Measurements from ENCODE around the gene THAP7. TPM values are rescaled to one million over a fixed set of nuclear protein-coding genes. Genes with fewer than 3 reads are reported as not detected.

The THAP7 gene
- total and polyA plus RNA-seq, 2 of the 13 experiments (the other 11 are each of a cell fraction or from before 2014, with no cell fraction given): 13.0 to 25.5 TPM

DNA sequence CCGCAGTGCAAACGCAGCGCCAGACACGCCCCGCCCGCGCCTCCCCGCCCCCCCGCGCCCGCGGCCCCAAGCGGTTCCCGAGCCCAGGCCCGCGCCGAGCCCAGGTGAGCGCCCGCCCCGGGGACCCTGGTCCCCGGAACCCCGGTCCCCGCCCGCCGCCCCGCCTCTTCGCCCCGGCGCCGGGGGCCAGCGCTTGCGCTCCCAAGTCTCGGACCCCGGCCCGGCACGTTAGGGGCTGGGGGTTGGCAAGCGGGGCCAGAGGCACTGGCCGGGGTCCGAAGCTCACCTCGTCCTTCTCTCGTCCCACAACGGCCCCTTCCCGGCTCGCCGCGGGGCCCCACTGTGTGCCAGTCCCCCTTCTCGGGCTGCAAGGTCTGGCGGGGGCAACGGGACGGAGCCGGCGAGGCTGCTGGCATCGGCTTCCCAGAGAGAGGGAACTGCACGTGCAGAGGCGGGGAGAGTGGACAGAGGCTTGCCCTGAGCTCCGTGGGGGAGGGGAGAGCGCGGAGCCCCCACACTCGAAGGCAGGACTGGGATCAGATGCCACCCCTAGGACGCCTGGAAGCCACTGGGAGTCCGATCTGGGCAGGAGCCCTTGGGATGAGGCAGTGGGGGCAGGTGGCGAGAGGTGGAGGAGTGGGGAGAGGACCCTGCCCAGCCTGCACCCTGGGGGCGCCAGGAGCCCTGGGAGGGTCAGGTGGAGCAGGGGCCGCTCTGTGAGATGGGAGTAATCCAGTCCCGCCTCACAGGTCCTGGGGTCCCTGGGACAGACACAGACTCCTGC is 36.6 kb downstream of the THAP7 start (continued):
- TF ChIP-seq ZNF180 (CRISPR knock-in tag; IDR thresholded peaks at IDR 0.05; ENCODE audit: borderline replicate concordance, low read depth) (no peak), ZNF350 (CRISPR knock-in tag; IDR thresholded peaks at IDR 0.05; ENCODE audit: borderline replicate concordance, low read depth) (no peak), ZNF138 (CRISPR knock-in tag; IDR thresholded peaks at IDR 0.05; ENCODE audit: low read depth) (no peak), RBAK (CRISPR knock-in tag; IDR thresholded peaks at IDR 0.05) (no peak), MXD4 (CRISPR knock-in tag; IDR thresholded peaks at IDR 0.05) (0 out of 2 replicates have a peak, but pooled peaks have one; percentile 27), RARA (CRISPR knock-in tag; IDR thresholded peaks at IDR 0.05) (no peak), ZNF564 (CRISPR knock-in tag; IDR thresholded peaks at IDR 0.05) (0 out of 2 replicates have a peak, but pooled peaks have one; percentile 42), ZMYM3 (CRISPR knock-in tag; IDR thresholded peaks at IDR 0.05) (peak; percentile 29; the same call in 1 of the 2 replicates), ETV6 (CRISPR knock-in tag; conservative IDR thresholded peaks at IDR 0.05) (no peak), TEAD3 (CRISPR knock-in tag; optimal IDR thresholded peaks at IDR 0.05; ENCODE audit: borderline replicate concordance) (no peak), ZNF572 (CRISPR knock-in tag; IDR thresholded peaks at IDR 0.05) (peak; percentile 76; the same call in 1 of the 2 replicates), POLR2G (IDR thresholded peaks at IDR 0.05; ENCODE audit: low read depth, low read length) (peak; percentile 19)
- TF ChIP-seq, protein P1, sequence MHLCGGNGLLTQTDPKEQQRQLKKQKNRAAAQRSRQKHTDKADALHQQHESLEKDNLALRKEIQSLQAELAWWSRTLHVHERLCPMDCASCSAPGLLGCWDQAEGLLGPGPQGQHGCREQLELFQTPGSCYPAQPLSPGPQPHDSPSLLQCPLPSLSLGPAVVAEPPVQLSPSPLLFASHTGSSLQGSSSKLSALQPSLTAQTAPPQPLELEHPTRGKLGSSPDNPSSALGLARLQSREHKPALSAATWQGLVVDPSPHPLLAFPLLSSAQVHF (CRISPR knock-in tag; IDR thresholded peaks at IDR 0.05): 0 out of 2 replicates have a peak, but pooled peaks have one; percentile 62
- TF ChIP-seq, protein P2, sequence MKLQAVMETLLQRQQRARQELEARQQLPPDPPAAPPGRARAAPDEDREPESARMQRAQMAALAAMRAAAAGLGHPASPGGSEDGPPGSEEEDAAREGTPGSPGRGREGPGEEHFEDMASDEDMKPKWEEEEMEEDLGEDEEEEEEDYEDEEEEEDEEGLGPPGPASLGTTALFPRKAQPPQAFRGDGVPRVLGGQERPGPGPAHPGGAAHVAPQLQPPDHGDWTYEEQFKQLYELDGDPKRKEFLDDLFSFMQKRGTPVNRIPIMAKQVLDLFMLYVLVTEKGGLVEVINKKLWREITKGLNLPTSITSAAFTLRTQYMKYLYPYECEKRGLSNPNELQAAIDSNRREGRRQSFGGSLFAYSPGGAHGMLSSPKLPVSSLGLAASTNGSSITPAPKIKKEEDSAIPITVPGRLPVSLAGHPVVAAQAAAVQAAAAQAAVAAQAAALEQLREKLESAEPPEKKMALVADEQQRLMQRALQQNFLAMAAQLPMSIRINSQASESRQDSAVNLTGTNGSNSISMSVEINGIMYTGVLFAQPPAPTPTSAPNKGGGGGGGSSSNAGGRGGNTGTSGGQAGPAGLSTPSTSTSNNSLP (IDR thresholded peaks at IDR 0.05; ENCODE audit: low read depth, low read length): no peak
- TF ChIP-seq, protein P3, sequence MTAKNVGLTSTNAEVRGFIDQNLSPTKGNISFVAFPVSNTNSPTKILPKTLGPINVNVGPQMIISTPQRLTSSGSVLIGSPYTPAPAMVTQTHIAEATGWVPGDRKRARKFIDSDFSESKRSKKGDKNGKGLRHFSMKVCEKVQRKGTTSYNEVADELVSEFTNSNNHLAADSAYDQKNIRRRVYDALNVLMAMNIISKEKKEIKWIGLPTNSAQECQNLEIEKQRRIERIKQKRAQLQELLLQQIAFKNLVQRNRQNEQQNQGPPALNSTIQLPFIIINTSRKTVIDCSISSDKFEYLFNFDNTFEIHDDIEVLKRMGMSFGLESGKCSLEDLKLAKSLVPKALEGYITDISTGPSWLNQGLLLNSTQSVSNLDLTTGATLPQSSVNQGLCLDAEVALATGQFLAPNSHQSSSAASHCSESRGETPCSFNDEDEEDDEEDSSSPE (CRISPR knock-in tag; IDR thresholded peaks at IDR 0.05): peak; percentile 47; the same call in 1 of the 2 replicates
- TF ChIP-seq, protein P4, sequence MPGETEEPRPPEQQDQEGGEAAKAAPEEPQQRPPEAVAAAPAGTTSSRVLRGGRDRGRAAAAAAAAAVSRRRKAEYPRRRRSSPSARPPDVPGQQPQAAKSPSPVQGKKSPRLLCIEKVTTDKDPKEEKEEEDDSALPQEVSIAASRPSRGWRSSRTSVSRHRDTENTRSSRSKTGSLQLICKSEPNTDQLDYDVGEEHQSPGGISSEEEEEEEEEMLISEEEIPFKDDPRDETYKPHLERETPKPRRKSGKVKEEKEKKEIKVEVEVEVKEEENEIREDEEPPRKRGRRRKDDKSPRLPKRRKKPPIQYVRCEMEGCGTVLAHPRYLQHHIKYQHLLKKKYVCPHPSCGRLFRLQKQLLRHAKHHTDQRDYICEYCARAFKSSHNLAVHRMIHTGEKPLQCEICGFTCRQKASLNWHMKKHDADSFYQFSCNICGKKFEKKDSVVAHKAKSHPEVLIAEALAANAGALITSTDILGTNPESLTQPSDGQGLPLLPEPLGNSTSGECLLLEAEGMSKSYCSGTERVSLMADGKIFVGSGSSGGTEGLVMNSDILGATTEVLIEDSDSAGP (CRISPR knock-in tag; IDR thresholded peaks at IDR 0.05; ENCODE audit: borderline replicate concordance): peak; percentile 66
- TF ChIP-seq, protein P5, sequence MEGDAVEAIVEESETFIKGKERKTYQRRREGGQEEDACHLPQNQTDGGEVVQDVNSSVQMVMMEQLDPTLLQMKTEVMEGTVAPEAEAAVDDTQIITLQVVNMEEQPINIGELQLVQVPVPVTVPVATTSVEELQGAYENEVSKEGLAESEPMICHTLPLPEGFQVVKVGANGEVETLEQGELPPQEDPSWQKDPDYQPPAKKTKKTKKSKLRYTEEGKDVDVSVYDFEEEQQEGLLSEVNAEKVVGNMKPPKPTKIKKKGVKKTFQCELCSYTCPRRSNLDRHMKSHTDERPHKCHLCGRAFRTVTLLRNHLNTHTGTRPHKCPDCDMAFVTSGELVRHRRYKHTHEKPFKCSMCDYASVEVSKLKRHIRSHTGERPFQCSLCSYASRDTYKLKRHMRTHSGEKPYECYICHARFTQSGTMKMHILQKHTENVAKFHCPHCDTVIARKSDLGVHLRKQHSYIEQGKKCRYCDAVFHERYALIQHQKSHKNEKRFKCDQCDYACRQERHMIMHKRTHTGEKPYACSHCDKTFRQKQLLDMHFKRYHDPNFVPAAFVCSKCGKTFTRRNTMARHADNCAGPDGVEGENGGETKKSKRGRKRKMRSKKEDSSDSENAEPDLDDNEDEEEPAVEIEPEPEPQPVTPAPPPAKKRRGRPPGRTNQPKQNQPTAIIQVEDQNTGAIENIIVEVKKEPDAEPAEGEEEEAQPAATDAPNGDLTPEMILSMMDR (CRISPR knock-in tag; IDR thresholded peaks at IDR 0.05): 0 out of 2 replicates have a peak, but pooled peaks have one; percentile 2
- TF ChIP-seq, protein P6, sequence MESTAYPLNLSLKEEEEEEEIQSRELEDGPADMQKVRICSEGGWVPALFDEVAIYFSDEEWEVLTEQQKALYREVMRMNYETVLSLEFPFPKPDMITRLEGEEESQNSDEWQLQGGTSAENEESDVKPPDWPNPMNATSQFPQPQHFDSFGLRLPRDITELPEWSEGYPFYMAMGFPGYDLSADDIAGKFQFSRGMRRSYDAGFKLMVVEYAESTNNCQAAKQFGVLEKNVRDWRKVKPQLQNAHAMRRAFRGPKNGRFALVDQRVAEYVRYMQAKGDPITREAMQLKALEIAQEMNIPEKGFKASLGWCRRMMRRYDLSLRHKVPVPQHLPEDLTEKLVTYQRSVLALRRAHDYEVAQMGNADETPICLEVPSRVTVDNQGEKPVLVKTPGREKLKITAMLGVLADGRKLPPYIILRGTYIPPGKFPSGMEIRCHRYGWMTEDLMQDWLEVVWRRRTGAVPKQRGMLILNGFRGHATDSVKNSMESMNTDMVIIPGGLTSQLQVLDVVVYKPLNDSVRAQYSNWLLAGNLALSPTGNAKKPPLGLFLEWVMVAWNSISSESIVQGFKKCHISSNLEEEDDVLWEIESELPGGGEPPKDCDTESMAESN (CRISPR knock-in tag; conservative IDR thresholded peaks at IDR 0.05): peak; percentile 61; the same call in 1 of the 2 replicates
